ENCODE data around the gene PDXP. TPM values are rescaled to one million over a fixed set of nuclear protein-coding genes. Genes with fewer than 3 reads are reported as not detected.

PDXP gene
- total RNA-seq, 1 donor from 2014 or later, result 16.5 TPM

GRCh38 chr22:37616201-37617083 is 42.1 kb upstream of the PDXP start:
- no peak for DNase-seq (ENCODE audit: extremely low spot score, unreplicated experiment)
- H3K4me1 Mint-ChIP-seq (ENCODE audit: unreplicated experiment), result peaks cover 3% of the 10 kb centered on the region
- no peaks in the 10 kb centered on the region for H3K27me3 Mint-ChIP-seq (ENCODE audit: unreplicated experiment)
- H3K27ac Mint-ChIP-seq (ENCODE audit: unreplicated experiment), result no peak overlapping the region
- H3K9me3 Mint-ChIP-seq (ENCODE audit: unreplicated experiment), result no peaks in the 10 kb centered on the region
- peaks cover 5% of the 10 kb centered on the region for H3K36me3 Mint-ChIP-seq (ENCODE audit: unreplicated experiment)
- H3K4me3 Mint-ChIP-seq (ENCODE audit: unreplicated experiment), result no peak overlapping the region
- TF ChIP-seq CTCF (IDR thresholded peaks at IDR 0.05), result no peak

GRCh38 chr22:37617431-37617830 is 41.1 kb upstream of the PDXP start:
- Mint-ChIP-seq H3K9me3 (ENCODE audit: unreplicated experiment) (no peaks in the 10 kb centered on the region), H3K4me1 (ENCODE audit: unreplicated experiment) (peaks cover 2% of the 10 kb centered on the region), H3K27me3 (ENCODE audit: unreplicated experiment) (no peaks in the 10 kb centered on the region), H3K36me3 (ENCODE audit: unreplicated experiment) (peaks cover 5% of the 10 kb centered on the region), H3K27ac (ENCODE audit: unreplicated experiment) (no peak overlapping the region), H3K4me3 (ENCODE audit: unreplicated experiment) (no peak overlapping the region)
- no peak for TF ChIP-seq CTCF (IDR thresholded peaks at IDR 0.05)
- no peak for DNase-seq (ENCODE audit: extremely low spot score, unreplicated experiment)

- H3K9me3 Mint-ChIP-seq (ENCODE audit: unreplicated experiment), result no peaks in the 10 kb centered on the region
- H3K4me3 Mint-ChIP-seq (ENCODE audit: unreplicated experiment), result no peak overlapping the region
These were observed 40.4 kb upstream of the PDXP start for GRCh38 chr22:37618072-37618656.

GRCh38 chr22:37618674-37619073 is 39.8 kb upstream of the PDXP start:
- Mint-ChIP-seq H3K27ac (ENCODE audit: unreplicated experiment) (no peak overlapping the region), H3K9me3 (ENCODE audit: unreplicated experiment) (no peaks in the 10 kb centered on the region), H3K27me3 (ENCODE audit: unreplicated experiment) (no peaks in the 10 kb centered on the region), H3K36me3 (ENCODE audit: unreplicated experiment) (peaks cover 7% of the 10 kb centered on the region), H3K4me3 (ENCODE audit: unreplicated experiment) (no peak overlapping the region), H3K4me1 (ENCODE audit: unreplicated experiment) (peaks cover 2% of the 10 kb centered on the region)
- TF ChIP-seq CTCF (IDR thresholded peaks at IDR 0.05), result no peak
- no peak for DNase-seq (ENCODE audit: extremely low spot score, unreplicated experiment)

More at GRCh38 chr22:37618072-37618656, 40.4 kb upstream of the PDXP start:
- no peaks in the 10 kb centered on the region for H3K27me3 Mint-ChIP-seq (ENCODE audit: unreplicated experiment)
- H3K27ac Mint-ChIP-seq (ENCODE audit: unreplicated experiment), result no peak overlapping the region
- peaks cover 2% of the 10 kb centered on the region for H3K4me1 Mint-ChIP-seq (ENCODE audit: unreplicated experiment)
- peaks cover 5% of the 10 kb centered on the region for H3K36me3 Mint-ChIP-seq (ENCODE audit: unreplicated experiment)
- TF ChIP-seq CTCF (IDR thresholded peaks at IDR 0.05), result no peak
- no peak for DNase-seq (ENCODE audit: extremely low spot score, unreplicated experiment)

GRCh38 chr22:37619991-37620390 is 38.5 kb upstream of the PDXP start:
- Mint-ChIP-seq H3K27ac (ENCODE audit: unreplicated experiment) (no peak overlapping the region), H3K9me3 (ENCODE audit: unreplicated experiment) (no peaks in the 10 kb centered on the region), H3K4me1 (ENCODE audit: unreplicated experiment) (peaks cover 3% of the 10 kb centered on the region), H3K36me3 (ENCODE audit: unreplicated experiment) (peaks cover 8% of the 10 kb centered on the region), H3K4me3 (ENCODE audit: unreplicated experiment) (no peak overlapping the region), H3K27me3 (ENCODE audit: unreplicated experiment) (no peaks in the 10 kb centered on the region)
- no peak for DNase-seq (ENCODE audit: extremely low spot score, unreplicated experiment)
- TF ChIP-seq CTCF (IDR thresholded peaks at IDR 0.05), result no peak
